ENCODE measurements around the gene TXNDC16. TPM values are rescaled to one million over a fixed set of nuclear protein-coding genes. Genes with fewer than 3 reads are reported as not detected.

The TXNDC16 gene
- total RNA-seq, 2 donors from 2014 or later, result 8.1 to 10.5 TPM

- H3K9me3 ChIP-seq, result no peaks in the 10 kb centered on the region
- H3K36me3 ChIP-seq, result no peaks in the 10 kb centered on the region
- H3K4me1 ChIP-seq (ENCODE audit: control insufficient read depth in 1 of 2, low read depth in 2 of 2), result no peaks in the 10 kb centered on the region
- H3K27ac ChIP-seq, result no peak overlapping the region
- no peak for ATAC-seq (ENCODE audit: insufficient number of reproducible peaks, low FRiP score, low read depth)
- no peak for DNase-seq (ENCODE audit: low spot score)
- no peak overlapping the region for H3K4me3 ChIP-seq
- TF ChIP-seq CTCF (IDR thresholded peaks at IDR 0.05), result no peak
- no peaks in the 10 kb centered on the region for H3K27me3 ChIP-seq (replicated peaks; ENCODE audit: insufficient read depth)
Measured at GRCh38 chr14:52522033-52522432, 30.3 kb downstream of the TXNDC16 start.

- Histone ChIP-seq H3K36me3 (no peaks in the 10 kb centered on the region), H3K27ac (no peak overlapping the region), H3K9me3 (no peaks in the 10 kb centered on the region), H3K4me3 (no peak overlapping the region), H3K27me3 (replicated peaks; ENCODE audit: insufficient read depth) (no peaks in the 10 kb centered on the region), H3K4me1 (ENCODE audit: control insufficient read depth in 1 of 2, low read depth in 2 of 2) (no peaks in the 10 kb centered on the region)
- no peak for TF ChIP-seq CTCF (IDR thresholded peaks at IDR 0.05)
- ATAC-seq (ENCODE audit: insufficient number of reproducible peaks, low FRiP score, low read depth) (no peak), DNase-seq (ENCODE audit: low spot score) (no peak)
Measured at GRCh38 chr14:52514046-52514811, 38.1 kb downstream of the TXNDC16 start.

GRCh38 chr14:52513249-52513648 is 39.1 kb downstream of the TXNDC16 start:
- Histone ChIP-seq H3K36me3 (no peaks in the 10 kb centered on the region), H3K9me3 (no peaks in the 10 kb centered on the region), H3K27ac (no peak overlapping the region), H3K4me1 (ENCODE audit: control insufficient read depth in 1 of 2, low read depth in 2 of 2) (no peaks in the 10 kb centered on the region), H3K4me3 (no peak overlapping the region), H3K27me3 (replicated peaks; ENCODE audit: insufficient read depth) (no peaks in the 10 kb centered on the region)
- no peak for DNase-seq (ENCODE audit: low spot score)
- no peak for ATAC-seq (ENCODE audit: insufficient number of reproducible peaks, low FRiP score, low read depth)
- TF ChIP-seq CTCF (IDR thresholded peaks at IDR 0.05), result no peak

GRCh38 chr14:52494444-52494843 is 57.9 kb downstream of the TXNDC16 start:
- H3K27me3 ChIP-seq (replicated peaks; ENCODE audit: insufficient read depth), result no peaks in the 10 kb centered on the region
- H3K9me3 ChIP-seq, result peaks cover 10% of the 10 kb centered on the region
- H3K27ac ChIP-seq, result no peak overlapping the region
- TF ChIP-seq CTCF (IDR thresholded peaks at IDR 0.05), result no peak
- H3K4me3 ChIP-seq, result no peak overlapping the region
- peaks cover 3% of the 10 kb centered on the region for H3K36me3 ChIP-seq
- ATAC-seq (ENCODE audit: insufficient number of reproducible peaks, low FRiP score, low read depth), result no peak
- H3K4me1 ChIP-seq (ENCODE audit: control insufficient read depth in 1 of 2, low read depth in 2 of 2), result no peaks in the 10 kb centered on the region
- no peak for DNase-seq (ENCODE audit: low spot score)

GRCh38 chr14:52485350-52485960 is 66.8 kb downstream of the TXNDC16 start:
- ATAC-seq (ENCODE audit: insufficient number of reproducible peaks, low FRiP score, low read depth), result no peak
- no peaks in the 10 kb centered on the region for H3K9me3 ChIP-seq
- no peaks in the 10 kb centered on the region for H3K36me3 ChIP-seq
- no peak overlapping the region for H3K27ac ChIP-seq
- no peak for DNase-seq (ENCODE audit: low spot score)
- H3K4me1 ChIP-seq (ENCODE audit: control insufficient read depth in 1 of 2, low read depth in 2 of 2), result no peaks in the 10 kb centered on the region
- TF ChIP-seq CTCF (IDR thresholded peaks at IDR 0.05), result no peak
- no peak overlapping the region for H3K4me3 ChIP-seq
- H3K27me3 ChIP-seq (replicated peaks; ENCODE audit: insufficient read depth), result no peaks in the 10 kb centered on the region
